Lower leg skin (tissue), 4 donors: Measurements from ENCODE around the gene YOD1. TPM values are rescaled to one million over a fixed set of nuclear protein-coding genes. Genes with fewer than 3 reads are reported as not detected.
"Not testable (repeated sequence)": the region's sequence is repeated elsewhere in the genome, so short reads cannot be mapped to it uniquely, and the experiment has no call there.

ENCODE experiments used
- DNase-seq, 2 donors: peaks; one replicate each; pipeline ENCODE4 v3.0.0-alpha.2; 2019; ENCODE audit warnings: low spot score in 2 of 2
- H3K4me3 ChIP-seq: fragments of 200-600 bp; sonication (generic); 2 replicates; pipeline ENCODE4 v1.5.1; 2017; ENCODE audit warnings: mild to moderate bottlenecking, low read depth; ENCODE audit not compliant: poor library complexity, severe bottlenecking
- CTCF ChIP-seq, 3 donors: fragments of 450-650 bp; IDR thresholded peaks; one replicate each; pipeline ENCODE4 v1.5.1; 2016; ENCODE audit warnings: antibody characterized with exemption in 3 of 3, mild to moderate bottlenecking in 3 of 3, moderate library complexity in 2 of 3
- POLR2A ChIP-seq, 2 donors: fragments of 450-650 bp; IDR thresholded peaks; one replicate each; pipeline ENCODE4 v1.6.1; 2016 to 2017; ENCODE audit warnings: antibody characterized with exemption in 2 of 2, mild to moderate bottlenecking in 1 of 2, moderate library complexity in 1 of 2
- WGBS, 2 donors: methylation state at CpG; one replicate each; pipeline ENCODE4 v1.1.5; 2018; 5-methylcytosine and 5-hydroxymethylcytosine counted together
- intact Hi-C: fragments of 100-400 bp; cut with DNase I; formaldehyde crosslinking; loops from one replicate; pipeline ENCODE4 v1.15.0; 2023; ENCODE audit warnings: low total_unique reads
- total RNA-seq, 4 donors: library from RNA; depleted of rRNA; stranded (reverse); fragments of >200 nt; gene quantifications; one replicate each; pipeline ENCODE4 v1.1.0, GENCODE V29; 2016

YOD1 gene
- total RNA-seq, 4 donors from 2014 or later = 47.5 to 91.8 (median 65.5) TPM

GRCh38 chr1:207045453-207045852 is 5.6 kb downstream of the YOD1 start:
- no peak overlapping the region for H3K4me3 ChIP-seq
- WGBS, 2 donors = 55 to 58% methylated on average over 2 of the region's 2 CpGs
- no peak for DNase-seq
- intact Hi-C loops = no loop called here
- TF ChIP-seq POLR2A (IDR thresholded peaks at IDR 0.05) = no peak
- TF ChIP-seq CTCF (IDR thresholded peaks at IDR 0.05) = no peak

- H3K4me3 ChIP-seq, DNase-seq, intact Hi-C loops: not testable (repeated sequence)
- 94% methylated on average over 2 of the region's 2 CpGs for WGBS, 2 donors
Observed at GRCh38 chr1:207041397-207041796, 9.6 kb downstream of the YOD1 start.

GRCh38 chr1:207040181-207040533 is 10.9 kb downstream of the YOD1 start:
- no peak for DNase-seq
- intact Hi-C loops = no loop called here
- H3K4me3 ChIP-seq = no peak overlapping the region
- no peak for TF ChIP-seq POLR2A (IDR thresholded peaks at IDR 0.05)
- TF ChIP-seq CTCF (IDR thresholded peaks at IDR 0.05) = no peak
- 68 to 69% methylated on average over 3 of the region's 3 CpGs for WGBS, 2 donors

- WGBS, 2 donors = 91 to 92% methylated on average over 4 of the region's 4 CpGs
- TF ChIP-seq POLR2A (IDR thresholded peaks at IDR 0.05) (no peak), CTCF (IDR thresholded peaks at IDR 0.05) (no peak)
- DNase-seq = no peak
- no peak overlapping the region for H3K4me3 ChIP-seq
- intact Hi-C loops = no loop called here
Observed at GRCh38 chr1:207039380-207040180, 11.4 kb downstream of the YOD1 start.

- no peak overlapping the region for H3K4me3 ChIP-seq
- TF ChIP-seq POLR2A (IDR thresholded peaks at IDR 0.05) (no peak), CTCF (IDR thresholded peaks at IDR 0.05) (no peak)
- intact Hi-C loops = no loop called here
- 89 to 98% methylated on average over 1 of the region's 1 CpG for WGBS, 2 donors
- no peak for DNase-seq
Observed at GRCh38 chr1:207036865-207037264, 14.1 kb downstream of the YOD1 start.

GRCh38 chr1:207035877-207036551 is 15.0 kb downstream of the YOD1 start:
- intact Hi-C loops = no loop called here
- TF ChIP-seq POLR2A (IDR thresholded peaks at IDR 0.05) = no peak
- TF ChIP-seq CTCF (IDR thresholded peaks at IDR 0.05) = no peak
- DNase-seq = no peak
- 84 to 88% methylated on average over 4 of the region's 4 CpGs for WGBS, 2 donors
- no peak overlapping the region for H3K4me3 ChIP-seq
